ENCODE measurements around the gene IGF2BP3.

DNA sequence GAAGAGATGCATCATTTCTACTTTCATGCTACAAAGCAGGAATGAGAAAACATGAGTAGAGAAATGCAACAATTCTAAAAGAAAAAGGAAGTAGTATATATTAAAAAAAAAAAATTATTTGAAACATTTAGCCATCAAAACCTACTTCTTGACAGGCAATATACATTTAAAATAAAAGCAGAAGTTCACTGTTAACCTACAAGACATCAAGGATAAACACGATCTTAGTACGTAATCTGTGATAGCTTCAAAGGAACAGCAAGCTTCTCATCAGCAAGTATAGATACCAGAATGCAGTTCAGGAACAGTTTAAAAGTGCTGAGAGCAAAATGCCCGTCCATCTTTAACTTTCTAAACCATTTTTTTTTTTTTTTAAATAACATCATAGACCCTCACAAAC, 134.2 kb downstream of the IGF2BP3 start:
- TF ChIP-seq CTCF (tag by site-specific recombination; IDR thresholded peaks at IDR 0.05): no peak
- TF ChIP-seq, protein P1, sequence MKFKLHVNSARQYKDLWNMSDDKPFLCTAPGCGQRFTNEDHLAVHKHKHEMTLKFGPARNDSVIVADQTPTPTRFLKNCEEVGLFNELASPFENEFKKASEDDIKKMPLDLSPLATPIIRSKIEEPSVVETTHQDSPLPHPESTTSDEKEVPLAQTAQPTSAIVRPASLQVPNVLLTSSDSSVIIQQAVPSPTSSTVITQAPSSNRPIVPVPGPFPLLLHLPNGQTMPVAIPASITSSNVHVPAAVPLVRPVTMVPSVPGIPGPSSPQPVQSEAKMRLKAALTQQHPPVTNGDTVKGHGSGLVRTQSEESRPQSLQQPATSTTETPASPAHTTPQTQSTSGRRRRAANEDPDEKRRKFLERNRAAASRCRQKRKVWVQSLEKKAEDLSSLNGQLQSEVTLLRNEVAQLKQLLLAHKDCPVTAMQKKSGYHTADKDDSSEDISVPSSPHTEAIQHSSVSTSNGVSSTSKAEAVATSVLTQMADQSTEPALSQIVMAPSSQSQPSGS (tag by site-specific recombination; IDR thresholded peaks at IDR 0.05; ENCODE audit: low read depth): no peak
- TF ChIP-seq, protein P2, sequence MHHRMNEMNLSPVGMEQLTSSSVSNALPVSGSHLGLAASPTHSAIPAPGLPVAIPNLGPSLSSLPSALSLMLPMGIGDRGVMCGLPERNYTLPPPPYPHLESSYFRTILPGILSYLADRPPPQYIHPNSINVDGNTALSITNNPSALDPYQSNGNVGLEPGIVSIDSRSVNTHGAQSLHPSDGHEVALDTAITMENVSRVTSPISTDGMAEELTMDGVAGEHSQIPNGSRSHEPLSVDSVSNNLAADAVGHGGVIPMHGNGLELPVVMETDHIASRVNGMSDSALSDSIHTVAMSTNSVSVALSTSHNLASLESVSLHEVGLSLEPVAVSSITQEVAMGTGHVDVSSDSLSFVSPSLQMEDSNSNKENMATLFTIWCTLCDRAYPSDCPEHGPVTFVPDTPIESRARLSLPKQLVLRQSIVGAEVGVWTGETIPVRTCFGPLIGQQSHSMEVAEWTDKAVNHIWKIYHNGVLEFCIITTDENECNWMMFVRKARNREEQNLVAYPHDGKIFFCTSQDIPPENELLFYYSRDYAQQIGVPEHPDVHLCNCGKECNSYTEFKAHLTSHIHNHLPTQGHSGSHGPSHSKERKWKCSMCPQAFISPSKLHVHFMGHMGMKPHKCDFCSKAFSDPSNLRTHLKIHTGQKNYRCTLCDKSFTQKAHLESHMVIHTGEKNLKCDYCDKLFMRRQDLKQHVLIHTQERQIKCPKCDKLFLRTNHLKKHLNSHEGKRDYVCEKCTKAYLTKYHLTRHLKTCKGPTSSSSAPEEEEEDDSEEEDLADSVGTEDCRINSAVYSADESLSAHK (tag by site-specific recombination; IDR thresholded peaks at IDR 0.05): no peak
- TF ChIP-seq PRDM2 (tag by site-specific recombination; IDR thresholded peaks at IDR 0.05; ENCODE audit: borderline replicate concordance): no peak
- TF ChIP-seq, protein P3, sequence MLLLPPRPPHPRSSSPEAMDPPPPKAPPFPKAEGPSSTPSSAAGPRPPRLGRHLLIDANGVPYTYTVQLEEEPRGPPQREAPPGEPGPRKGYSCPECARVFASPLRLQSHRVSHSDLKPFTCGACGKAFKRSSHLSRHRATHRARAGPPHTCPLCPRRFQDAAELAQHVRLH (tag by site-specific recombination; IDR thresholded peaks at IDR 0.05): no peak
- TF ChIP-seq, protein P4, sequence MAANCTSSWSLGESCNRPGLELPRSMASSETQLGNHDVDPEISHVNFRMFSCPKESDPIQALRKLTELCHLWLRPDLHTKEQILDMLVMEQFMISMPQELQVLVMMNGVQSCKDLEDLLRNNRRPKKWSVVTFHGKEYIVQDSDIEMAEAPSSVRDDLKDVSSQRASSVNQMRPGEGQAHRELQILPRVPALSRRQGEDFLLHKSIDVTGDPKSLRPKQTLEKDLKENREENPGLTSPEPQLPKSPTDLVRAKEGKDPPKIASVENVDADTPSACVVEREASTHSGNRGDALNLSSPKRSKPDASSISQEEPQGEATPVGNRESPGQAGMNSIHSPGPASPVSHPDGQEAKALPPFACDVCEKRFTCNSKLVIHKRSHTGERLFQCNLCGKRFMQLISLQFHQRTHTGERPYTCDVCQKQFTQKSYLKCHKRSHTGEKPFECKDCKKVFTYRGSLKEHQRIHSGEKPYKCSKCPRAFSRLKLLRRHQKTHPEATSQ (tag by site-specific recombination; IDR thresholded peaks at IDR 0.05): no peak
- TF ChIP-seq, protein P5, sequence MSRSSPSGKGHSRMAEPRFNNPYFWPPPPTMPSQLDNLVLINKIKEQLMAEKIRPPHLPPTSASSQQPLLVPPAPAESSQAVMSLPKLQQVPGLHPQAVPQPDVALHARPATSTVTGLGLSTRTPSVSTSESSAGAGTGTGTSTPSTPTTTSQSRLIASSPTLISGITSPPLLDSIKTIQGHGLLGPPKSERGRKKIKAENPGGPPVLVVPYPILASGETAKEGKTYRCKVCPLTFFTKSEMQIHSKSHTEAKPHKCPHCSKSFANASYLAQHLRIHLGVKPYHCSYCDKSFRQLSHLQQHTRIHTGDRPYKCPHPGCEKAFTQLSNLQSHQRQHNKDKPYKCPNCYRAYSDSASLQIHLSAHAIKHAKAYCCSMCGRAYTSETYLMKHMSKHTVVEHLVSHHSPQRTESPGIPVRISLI (tag by site-specific recombination; IDR thresholded peaks at IDR 0.05): no peak
- no peak for TF ChIP-seq ZNF311 (tag by site-specific recombination; IDR thresholded peaks at IDR 0.05; ENCODE audit: borderline replicate concordance)

Data from HEK293 (cell line).